GM10847 (cell line): Measurements from ENCODE around the gene FAM9A.

Source experiments
- POLR2A ChIP-seq: IDR thresholded peaks from 2 replicates; pipeline ENCODE4 v1.6.1; 2011; ENCODE audit not compliant: insufficient read length; ENCODE audit errors: extremely low read depth

FAM9A gene

GRCh38 chrX:8748855-8749254 is 52.3 kb downstream of the FAM9A start:
- no peak for TF ChIP-seq POLR2A

DNA sequence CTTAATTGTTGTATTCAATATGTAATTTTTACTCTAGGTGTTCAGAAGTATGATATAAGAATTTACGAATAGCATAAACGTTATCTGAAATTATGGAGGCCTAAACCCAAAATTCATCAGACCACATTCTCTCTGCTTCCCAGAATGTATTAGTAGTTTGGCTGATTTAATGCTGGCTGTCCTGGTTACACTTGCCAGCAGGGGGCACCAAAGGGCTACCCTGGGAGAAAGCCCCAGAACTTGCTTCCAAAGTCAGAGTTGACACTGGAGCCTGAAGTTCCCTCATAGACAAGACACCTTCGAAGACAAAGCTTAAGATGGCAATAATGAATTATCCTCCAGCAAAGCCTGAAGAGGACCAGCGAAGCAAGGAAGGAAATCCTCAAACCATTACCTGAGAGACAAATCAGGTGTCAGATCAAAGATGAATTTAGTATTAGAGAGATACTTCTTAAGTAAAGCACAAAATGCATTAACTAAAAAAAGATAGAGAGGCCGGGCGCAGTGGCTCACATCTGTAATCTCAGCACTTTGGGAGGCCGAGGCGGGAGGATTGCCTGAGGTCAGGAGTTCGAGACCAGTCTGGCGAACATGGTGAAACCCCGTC is 58.0 kb downstream of the FAM9A start:
- TF ChIP-seq POLR2A: no peak

DNA sequence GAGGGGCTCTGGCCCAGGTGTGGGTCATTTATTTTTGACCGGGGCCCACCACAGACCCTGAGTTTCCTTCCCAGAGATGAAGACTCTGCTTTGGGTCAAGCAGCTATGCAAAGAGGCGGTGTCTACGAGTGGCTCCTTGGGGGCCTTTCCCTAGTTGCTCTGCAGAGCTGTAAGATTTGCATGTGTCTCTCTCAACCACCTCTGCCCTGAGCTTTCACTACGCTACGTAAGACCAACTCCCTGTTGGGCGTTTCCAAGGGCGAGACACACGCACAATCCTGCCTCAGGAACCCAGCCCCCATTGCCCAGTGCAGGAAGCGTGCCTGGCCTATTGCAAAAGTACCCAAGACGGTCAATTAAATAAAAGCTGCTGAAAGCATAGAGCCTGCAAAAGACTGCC is 59.2 kb downstream of the FAM9A start:
- no peak for TF ChIP-seq POLR2A
